K562 (cell line): ENCODE results near the gene HIKESHI. TPM values are rescaled to one million over a fixed set of nuclear protein-coding genes. Genes with fewer than 3 reads are reported as not detected.

Experiments
- ATAC-seq: fragments of 200-7000 bp; cut with Tn5 transposase; 3 replicates; pipeline ENCODE4 v1.9.1; 2020; ENCODE audit warnings: moderate library complexity
- BruUV-seq: library from RNA; stranded (reverse); fragments of 400-500 nt; replicated peaks from 2 replicates; lab custom pipeline; 2021; lab: Mats Ljungman, UMichigan
- CTCF ChIA-PET: fragments of 300-600 bp; formaldehyde crosslinking; extraction: SDS; loops from one replicate; lab custom pipeline; 2021; ENCODE audit warnings: low intra/inter-chr PET ratio; lab: Yijun Ruan, JAX
- POLR2A ChIA-PET: fragments of 300-600, 350-650 bp; sonication (Branson Sonifier 250); formaldehyde crosslinking; extraction: SDS; loops from one replicate; lab custom pipeline; 2021; ENCODE audit warnings: antibody characterized with exemption, inconsistent platforms; lab: Yijun Ruan, JAX
- DNase-seq, 4 experiments: peaks; one replicate each; pipeline versions ENCODE4 v3.0.0 to v3.0.0-alpha.2; 2011 to 2018; ENCODE audit warnings: low spot score in 3 of 4, mixed read lengths in 3 of 4; ENCODE audit errors: extremely low read depth in 1 of 4
- FAIRE-seq: peaks from 2 replicates; lab custom pipeline; 2011; peaks lifted over from hg19 to GRCh38; lab: Jason Lieb, UNC
- H2AFZ ChIP-seq: 2 replicates; pipeline ENCODE4 v1.6.0; 2011; ENCODE audit warnings: low read depth, low read length, control low read depth, inconsistent platforms
- H3K27ac ChIP-seq: fragments of 200-600 bp; 3 replicates; pipeline ENCODE4 v1.8.0; 2011; ENCODE audit warnings: low read depth, mild to moderate bottlenecking, control low read depth, inconsistent platforms, low read length, moderate library complexity, mixed read lengths; ENCODE audit errors: extremely low read depth
- H3K27me3 ChIP-seq, 2 experiments: fragments of 300-600 bp in 1 of 2; 2 replicates in 1 of 2; 3 replicates in 1 of 2; pipeline versions ENCODE4 v1.6.0 to v1.8.0; 2011; ENCODE audit warnings: inconsistent platforms in 2 of 2, low read length in 2 of 2, mild to moderate bottlenecking in 1 of 2, mixed read lengths in 1 of 2, moderate library complexity in 1 of 2; ENCODE audit not compliant: control insufficient read depth in 2 of 2, insufficient read depth in 2 of 2
- H3K36me3 ChIP-seq: fragments of 300-600 bp; 3 replicates; pipeline ENCODE4 v1.8.0; 2011; ENCODE audit warnings: mild to moderate bottlenecking, low read length, inconsistent platforms; ENCODE audit not compliant: control insufficient read depth, insufficient read depth
- H3K4me1 ChIP-seq, 2 experiments: fragments of 200-600 bp in 1 of 2; replicated peaks in 1 of 2; 2 replicates in 1 of 2; 3 replicates in 1 of 2; pipeline versions ENCODE4 v1.5.1 to v1.8.0; 2011; ENCODE audit warnings: inconsistent platforms in 2 of 2, low read length in 2 of 2, mild to moderate bottlenecking in 1 of 2, mixed read lengths in 1 of 2, moderate library complexity in 1 of 2; ENCODE audit not compliant: control insufficient read depth in 2 of 2, insufficient read depth in 2 of 2
- H3K4me2 ChIP-seq: 2 replicates; pipeline ENCODE4 v1.6.1; 2011; ENCODE audit warnings: low read length, control low read depth, inconsistent platforms, mixed read lengths; ENCODE audit not compliant: insufficient read depth
- H3K4me3 ChIP-seq: fragments of 200-600 bp; sonication (generic), shearing (Covaris generic); 2 replicates; pipeline ENCODE4 v1.5.1; 2016; ENCODE audit warnings: control low read depth, inconsistent platforms
- H3K79me2 ChIP-seq: fragments of 200-600 bp; 3 replicates; pipeline ENCODE4 v1.8.0; 2011; ENCODE audit warnings: low read length, inconsistent platforms; ENCODE audit not compliant: control insufficient read depth, insufficient read depth
- H3K9ac ChIP-seq, 2 experiments: 2 replicates each; pipeline versions ENCODE4 v1.6.0 to v1.6.1; 2011; ENCODE audit warnings: low read depth in 2 of 2, low read length in 2 of 2, control low read depth in 1 of 2, inconsistent platforms in 1 of 2, mild to moderate bottlenecking in 1 of 2, mixed read lengths in 1 of 2; ENCODE audit not compliant: insufficient read depth in 1 of 2
- H3K9me1 ChIP-seq: one replicate; pipeline ENCODE4 v1.6.0; 2011; ENCODE audit warnings: inconsistent platforms, mild to moderate bottlenecking, low read length, moderate library complexity; ENCODE audit not compliant: control insufficient read depth, insufficient read depth
- H3K9me3 ChIP-seq: replicated peaks from 2 replicates; pipeline ENCODE4 v1.5.1; 2011; ENCODE audit warnings: low read depth, low read length, inconsistent platforms; ENCODE audit not compliant: control insufficient read depth, insufficient read depth
- H4K20me1 ChIP-seq: replicated peaks from 2 replicates; pipeline ENCODE4 v1.6.1; 2011; ENCODE audit warnings: low read length, inconsistent platforms, mixed read lengths; ENCODE audit not compliant: control insufficient read depth, insufficient read depth
- NFIC ChIP-seq: fragments of 450-650 bp; IDR thresholded peaks from 2 replicates; pipeline ENCODE4 v1.6.1; 2017; ENCODE audit warnings: mild to moderate bottlenecking, inconsistent platforms
- PHF21A ChIP-seq: fragments of 450-650 bp; IDR thresholded peaks from 2 replicates; pipeline ENCODE4 v1.6.1; 2017; ENCODE audit warnings: low read depth, borderline replicate concordance
- RHOXF2B ChIP-seq: fragments of 250-450 bp; sonication (Bioruptor Pico); conservative IDR thresholded peaks from 2 replicates; pipeline ENCODE4 v1.5.1; 2021
- TSC22D4 ChIP-seq: fragments of 450-650 bp; IDR thresholded peaks from 2 replicates; pipeline ENCODE4 v1.6.1; 2016; ENCODE audit warnings: missing genetic modification characterization, missing biosample characterization, control low read depth
- ZNF445 ChIP-seq: fragments of 250-450 bp; sonication (Bioruptor Pico); IDR thresholded peaks from 2 replicates; pipeline ENCODE4 v1.4.0; 2020; ENCODE audit warnings: low read depth, mild to moderate bottlenecking, moderate library complexity
- ZNF717 ChIP-seq: fragments of 250-450 bp; sonication (Bioruptor Pico); IDR thresholded peaks from 2 replicates; pipeline ENCODE4 v1.5.0; 2021
- WGBS: fragments of 100-300 bp; shearing (Covaris generic); methylation state at CpG from one replicate; pipeline ENCODE4 v1.1.6; 2016; ENCODE audit warnings: low coverage, mixed read lengths; ENCODE audit not compliant: insufficient coverage; ENCODE audit errors: missing lambda C conversion rate; 5-methylcytosine and 5-hydroxymethylcytosine counted together
- in situ Hi-C: fragments of 300-500 bp; cut with MboI; formaldehyde crosslinking; loops from 4 replicates; pipeline ENCODE4 v1.15.0; 2018; ENCODE audit warnings: inconsistent platforms, mixed read lengths
- intact Hi-C: fragments of 100-400 bp; cut with micrococcal nuclease; formaldehyde crosslinking; loops from 2 replicates; pipeline ENCODE4 v1.14.2; 2022
- polyA plus RNA-seq, 8 experiments: library from polyadenylated mRNA; depleted of rRNA in 4 of 8; stranded (reverse) in 5 of 8; unstranded in 3 of 8; fragments of >200 nt; fragmentation: Nextera tagmentation in 2 of 8; fragmentation: Illumina TruSeq in 1 of 8; extraction: Ambion mirVana in 2 of 8; extraction: Trizol in 1 of 8; gene quantifications; 2 replicates each; pipeline versions ENCODE4 v1.2.1 to v1.2.3, GENCODE V29; 2011 to 2014; ENCODE audit warnings: inconsistent platforms in 1 of 8, missing spikeins in 1 of 8
- total RNA-seq, 7 experiments: library from RNA; depleted of rRNA in 6 of 7; stranded (reverse); fragments of >200 nt in 6 of 7; fragmentation: Illumina TruSeq in 2 of 7; extraction: Trizol in 2 of 7; gene quantifications; 2 replicates each; pipeline versions ENCODE4 v1.2.1 to v1.2.3, GENCODE V29; 2011 to 2021; ENCODE audit warnings: low replicate concordance in 1 of 7
- TF ChIP-seq, protein P1 (sequence below): fragments of 450-650 bp; IDR thresholded peaks from 2 replicates; pipeline ENCODE4 v1.6.1; 2016; ENCODE audit warnings: missing biosample characterization, missing genetic modification characterization
- TF ChIP-seq, protein P2 (sequence below): fragments of 250-450 bp; sonication (Bioruptor Pico); IDR thresholded peaks from 2 replicates; pipeline ENCODE4 v1.4.0; 2020; ENCODE audit warnings: mild to moderate bottlenecking, moderate library complexity, borderline replicate concordance
- TF ChIP-seq, protein P3 (sequence below): sonication (generic); formaldehyde crosslinking; IDR thresholded peaks from 2 replicates; pipeline ENCODE4 v1.8.0; 2023; ENCODE audit warnings: missing genetic modification reagents, mild to moderate bottlenecking, borderline replicate concordance

The HIKESHI gene
- total and polyA plus RNA-seq, 9 of the 15 experiments (the other 6 are each of a cell fraction or from before 2014, with no cell fraction given) = 33.2 to 196 (median 62.7) TPM

DNA sequence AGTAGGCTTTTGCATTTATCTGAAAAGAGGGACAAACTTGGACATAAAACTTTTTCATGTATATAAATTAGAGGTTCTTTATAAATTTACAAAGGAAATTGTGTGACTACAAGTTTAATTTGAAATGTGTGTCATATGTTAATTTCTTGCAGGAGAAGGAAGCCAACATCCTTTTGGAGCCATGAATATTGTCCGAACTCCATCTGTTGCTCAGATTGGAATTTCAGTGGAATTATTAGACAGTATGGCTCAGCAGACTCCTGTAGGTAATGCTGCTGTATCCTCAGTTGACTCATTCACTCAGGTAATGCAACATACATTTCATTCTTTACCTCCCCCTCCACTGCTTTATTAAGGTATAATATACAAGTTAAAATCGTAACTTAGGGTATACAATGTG is 35.2 kb downstream of the HIKESHI start:
- H3K27ac ChIP-seq = no peak overlapping the region
- TF ChIP-seq TSC22D4 (tag) = no peak
- TF ChIP-seq, protein P1, sequence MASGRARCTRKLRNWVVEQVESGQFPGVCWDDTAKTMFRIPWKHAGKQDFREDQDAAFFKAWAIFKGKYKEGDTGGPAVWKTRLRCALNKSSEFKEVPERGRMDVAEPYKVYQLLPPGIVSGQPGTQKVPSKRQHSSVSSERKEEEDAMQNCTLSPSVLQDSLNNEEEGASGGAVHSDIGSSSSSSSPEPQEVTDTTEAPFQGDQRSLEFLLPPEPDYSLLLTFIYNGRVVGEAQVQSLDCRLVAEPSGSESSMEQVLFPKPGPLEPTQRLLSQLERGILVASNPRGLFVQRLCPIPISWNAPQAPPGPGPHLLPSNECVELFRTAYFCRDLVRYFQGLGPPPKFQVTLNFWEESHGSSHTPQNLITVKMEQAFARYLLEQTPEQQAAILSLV (tag) = no peak
- TF ChIP-seq ZNF445 (CRISPR knock-in tag) = no peak
- TF ChIP-seq, protein P2, sequence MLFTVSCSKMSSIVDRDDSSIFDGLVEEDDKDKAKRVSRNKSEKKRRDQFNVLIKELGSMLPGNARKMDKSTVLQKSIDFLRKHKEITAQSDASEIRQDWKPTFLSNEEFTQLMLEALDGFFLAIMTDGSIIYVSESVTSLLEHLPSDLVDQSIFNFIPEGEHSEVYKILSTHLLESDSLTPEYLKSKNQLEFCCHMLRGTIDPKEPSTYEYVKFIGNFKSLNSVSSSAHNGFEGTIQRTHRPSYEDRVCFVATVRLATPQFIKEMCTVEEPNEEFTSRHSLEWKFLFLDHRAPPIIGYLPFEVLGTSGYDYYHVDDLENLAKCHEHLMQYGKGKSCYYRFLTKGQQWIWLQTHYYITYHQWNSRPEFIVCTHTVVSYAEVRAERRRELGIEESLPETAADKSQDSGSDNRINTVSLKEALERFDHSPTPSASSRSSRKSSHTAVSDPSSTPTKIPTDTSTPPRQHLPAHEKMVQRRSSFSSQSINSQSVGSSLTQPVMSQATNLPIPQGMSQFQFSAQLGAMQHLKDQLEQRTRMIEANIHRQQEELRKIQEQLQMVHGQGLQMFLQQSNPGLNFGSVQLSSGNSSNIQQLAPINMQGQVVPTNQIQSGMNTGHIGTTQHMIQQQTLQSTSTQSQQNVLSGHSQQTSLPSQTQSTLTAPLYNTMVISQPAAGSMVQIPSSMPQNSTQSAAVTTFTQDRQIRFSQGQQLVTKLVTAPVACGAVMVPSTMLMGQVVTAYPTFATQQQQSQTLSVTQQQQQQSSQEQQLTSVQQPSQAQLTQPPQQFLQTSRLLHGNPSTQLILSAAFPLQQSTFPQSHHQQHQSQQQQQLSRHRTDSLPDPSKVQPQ (CRISPR knock-in tag) = no peak
- no peak for TF ChIP-seq RHOXF2B
- no peak for TF ChIP-seq PHF21A
- no peak for TF ChIP-seq ZNF717 (CRISPR knock-in tag)
- TF ChIP-seq, protein P3, sequence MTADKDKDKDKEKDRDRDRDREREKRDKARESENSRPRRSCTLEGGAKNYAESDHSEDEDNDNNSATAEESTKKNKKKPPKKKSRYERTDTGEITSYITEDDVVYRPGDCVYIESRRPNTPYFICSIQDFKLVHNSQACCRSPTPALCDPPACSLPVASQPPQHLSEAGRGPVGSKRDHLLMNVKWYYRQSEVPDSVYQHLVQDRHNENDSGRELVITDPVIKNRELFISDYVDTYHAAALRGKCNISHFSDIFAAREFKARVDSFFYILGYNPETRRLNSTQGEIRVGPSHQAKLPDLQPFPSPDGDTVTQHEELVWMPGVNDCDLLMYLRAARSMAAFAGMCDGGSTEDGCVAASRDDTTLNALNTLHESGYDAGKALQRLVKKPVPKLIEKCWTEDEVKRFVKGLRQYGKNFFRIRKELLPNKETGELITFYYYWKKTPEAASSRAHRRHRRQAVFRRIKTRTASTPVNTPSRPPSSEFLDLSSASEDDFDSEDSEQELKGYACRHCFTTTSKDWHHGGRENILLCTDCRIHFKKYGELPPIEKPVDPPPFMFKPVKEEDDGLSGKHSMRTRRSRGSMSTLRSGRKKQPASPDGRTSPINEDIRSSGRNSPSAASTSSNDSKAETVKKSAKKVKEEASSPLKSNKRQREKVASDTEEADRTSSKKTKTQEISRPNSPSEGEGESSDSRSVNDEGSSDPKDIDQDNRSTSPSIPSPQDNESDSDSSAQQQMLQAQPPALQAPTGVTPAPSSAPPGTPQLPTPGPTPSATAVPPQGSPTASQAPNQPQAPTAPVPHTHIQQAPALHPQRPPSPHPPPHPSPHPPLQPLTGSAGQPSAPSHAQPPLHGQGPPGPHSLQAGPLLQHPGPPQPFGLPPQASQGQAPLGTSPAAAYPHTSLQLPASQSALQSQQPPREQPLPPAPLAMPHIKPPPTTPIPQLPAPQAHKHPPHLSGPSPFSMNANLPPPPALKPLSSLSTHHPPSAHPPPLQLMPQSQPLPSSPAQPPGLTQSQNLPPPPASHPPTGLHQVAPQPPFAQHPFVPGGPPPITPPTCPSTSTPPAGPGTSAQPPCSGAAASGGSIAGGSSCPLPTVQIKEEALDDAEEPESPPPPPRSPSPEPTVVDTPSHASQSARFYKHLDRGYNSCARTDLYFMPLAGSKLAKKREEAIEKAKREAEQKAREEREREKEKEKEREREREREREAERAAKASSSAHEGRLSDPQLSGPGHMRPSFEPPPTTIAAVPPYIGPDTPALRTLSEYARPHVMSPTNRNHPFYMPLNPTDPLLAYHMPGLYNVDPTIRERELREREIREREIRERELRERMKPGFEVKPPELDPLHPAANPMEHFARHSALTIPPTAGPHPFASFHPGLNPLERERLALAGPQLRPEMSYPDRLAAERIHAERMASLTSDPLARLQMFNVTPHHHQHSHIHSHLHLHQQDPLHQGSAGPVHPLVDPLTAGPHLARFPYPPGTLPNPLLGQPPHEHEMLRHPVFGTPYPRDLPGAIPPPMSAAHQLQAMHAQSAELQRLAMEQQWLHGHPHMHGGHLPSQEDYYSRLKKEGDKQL (CRISPR knock-in tag) = no peak
- TF ChIP-seq NFIC = no peak
- FAIRE-seq = peak; percentile 40
- no peaks in the 10 kb centered on the region for H4K20me1 ChIP-seq
- ChIA-PET CTCF (no interaction called here), POLR2A (interaction anchor here (0.6 to 0.7 kb wide), 2 partner anchors 213 to 384 kb away, joined by 3 to 4 read pairs; no protein-coding TSS in a partner anchor)
- H3K4me2 ChIP-seq = no peak overlapping the region
- intact Hi-C loops (no loop called here), in situ Hi-C loops (no loop called here)
- no peaks in the 10 kb centered on the region for H3K9me1 ChIP-seq
- no peak overlapping the region for H2AFZ ChIP-seq
- H3K4me1 ChIP-seq = no peaks in the 10 kb centered on the region
- no peak for DNase-seq
- H3K27me3 ChIP-seq = no peaks in the 10 kb centered on the region
- peaks cover 24% of the 10 kb centered on the region; the same call in 1 of the 3 replicates for H3K36me3 ChIP-seq
- ATAC-seq = no peak
- H3K4me3 ChIP-seq = no peak overlapping the region
- BruUV-seq = no TSS peak
- 0 out of 3 replicates have a peak, but pooled peaks cover 1% of the 10 kb centered on the region for H3K79me2 ChIP-seq
- no peaks in the 10 kb centered on the region for H3K9me3 ChIP-seq
- WGBS = 92% methylated on average over 2 of the region's 2 CpGs
- no peak overlapping the region for H3K9ac ChIP-seq
